ENCODE measurements around the gene CHTF8. TPM values are rescaled to one million over a fixed set of nuclear protein-coding genes. Genes with fewer than 3 reads are reported as not detected.

CHTF8 gene
- polyA plus RNA-seq, 1 of the 3 experiments (the other 2 are of a cell fraction), result 83.0 TPM

DNA sequence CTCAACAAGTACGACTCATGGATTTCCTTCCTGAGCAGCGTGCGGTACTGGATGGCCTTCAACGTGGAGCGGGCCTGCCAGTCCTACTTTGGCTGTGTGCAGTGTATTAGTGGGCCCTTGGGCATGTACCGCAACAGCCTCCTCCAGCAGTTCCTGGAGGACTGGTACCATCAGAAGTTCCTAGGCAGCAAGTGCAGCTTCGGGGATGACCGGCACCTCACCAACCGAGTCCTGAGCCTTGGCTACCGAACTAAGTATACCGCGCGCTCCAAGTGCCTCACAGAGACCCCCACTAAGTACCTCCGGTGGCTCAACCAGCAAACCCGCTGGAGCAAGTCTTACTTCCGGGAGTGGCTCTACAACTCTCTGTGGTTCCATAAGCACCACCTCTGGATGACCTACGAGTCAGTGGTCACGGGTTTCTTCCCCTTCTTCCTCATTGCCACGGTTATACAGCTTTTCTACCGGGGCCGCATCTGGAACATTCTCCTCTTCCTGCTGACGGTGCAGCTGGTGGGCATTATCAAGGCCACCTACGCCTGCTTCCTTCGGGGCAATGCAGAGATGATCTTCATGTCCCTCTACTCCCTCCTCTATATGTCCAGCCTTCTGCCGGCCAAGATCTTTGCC is 17.9 kb downstream of the CHTF8 start:
- H3K9me2 ChIP-seq, result no peaks in the 10 kb centered on the region
- no peaks in the 10 kb centered on the region for H3K79me2 ChIP-seq (ENCODE audit: insufficient read depth)
- no peak overlapping the region for H3K27ac ChIP-seq (ENCODE audit: low read depth in 2 of 2, low read length in 1 of 2)
- peaks cover 3% of the 10 kb centered on the region for H3F3A ChIP-seq (replicated peaks; ENCODE audit: insufficient read depth)
- ChIA-PET CTCF (interaction anchor here (0.7 to 7.3 kb wide), 4 partner anchors 10 to 270 kb away, joined by 3 to 62 read pairs (median 23); no protein-coding TSS in a partner anchor), POLR2A (interaction anchor here (1.4 kb wide), 1 partner anchor 18 kb away, joined by 3 read pairs; the partner anchor contains the start of genes CHTF8 and UTP4)
- H4K20me1 ChIP-seq (ENCODE audit: insufficient read depth), result peaks cover 13% of the 10 kb centered on the region; the same call in 1 of the 2 replicates
- peaks cover 19 to 74% of the 10 kb centered on the region in 2 experiments for H3K36me3 ChIP-seq (replicated peaks in 1 of 2; ENCODE audit: control insufficient read depth in 1 of 2, insufficient read depth in 2 of 2, low read length in 1 of 2)
- no peaks in the 10 kb centered on the region for H3K9me3 ChIP-seq
- no peak overlapping the region for H3K4me2 ChIP-seq
- H3K27me3 ChIP-seq (ENCODE audit: insufficient read depth), result no peaks in the 10 kb centered on the region
- TF ChIP-seq RCOR1 (IDR thresholded peaks at IDR 0.05; ENCODE audit: low read length), result no peak
- TF ChIP-seq RFX5 (IDR thresholded peaks at IDR 0.05; ENCODE audit: low read length), result no peak
- no peak for TF ChIP-seq FOSL2 (IDR thresholded peaks at IDR 0.05; ENCODE audit: borderline replicate concordance, low read depth)
- TF ChIP-seq SIN3A (IDR thresholded peaks at IDR 0.05; ENCODE audit: borderline replicate concordance, low read depth, low read length), result no peak
- no peak for TF ChIP-seq NRF1 (IDR thresholded peaks at IDR 0.05; ENCODE audit: low read depth, low read length)
- TF ChIP-seq, protein P1, sequence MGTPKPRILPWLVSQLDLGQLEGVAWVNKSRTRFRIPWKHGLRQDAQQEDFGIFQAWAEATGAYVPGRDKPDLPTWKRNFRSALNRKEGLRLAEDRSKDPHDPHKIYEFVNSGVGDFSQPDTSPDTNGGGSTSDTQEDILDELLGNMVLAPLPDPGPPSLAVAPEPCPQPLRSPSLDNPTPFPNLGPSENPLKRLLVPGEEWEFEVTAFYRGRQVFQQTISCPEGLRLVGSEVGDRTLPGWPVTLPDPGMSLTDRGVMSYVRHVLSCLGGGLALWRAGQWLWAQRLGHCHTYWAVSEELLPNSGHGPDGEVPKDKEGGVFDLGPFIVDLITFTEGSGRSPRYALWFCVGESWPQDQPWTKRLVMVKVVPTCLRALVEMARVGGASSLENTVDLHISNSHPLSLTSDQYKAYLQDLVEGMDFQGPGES (IDR thresholded peaks at IDR 0.05; ENCODE audit: low read depth, low read length), result no peak
- TF ChIP-seq ELF1 (IDR thresholded peaks at IDR 0.05), result no peak
- TF ChIP-seq FOXJ3 (CRISPR knock-in tag; IDR thresholded peaks at IDR 0.05), result no peak
- no peak for TF ChIP-seq MXI1 (IDR thresholded peaks at IDR 0.05; ENCODE audit: low read depth, low read length)
- TF ChIP-seq RXRA (IDR thresholded peaks at IDR 0.05; ENCODE audit: borderline replicate concordance, low read depth), result no peak
- TF ChIP-seq TEAD4 (IDR thresholded peaks at IDR 0.05; ENCODE audit: borderline replicate concordance, insufficient read depth), result no peak
- TF ChIP-seq EZH2phosphoT487 (IDR thresholded peaks at IDR 0.05; ENCODE audit: borderline replicate concordance, low read depth), result no peak
- TF ChIP-seq GATA2 (CRISPR knock-in tag; IDR thresholded peaks at IDR 0.05), result no peak
- TF ChIP-seq, protein P2, sequence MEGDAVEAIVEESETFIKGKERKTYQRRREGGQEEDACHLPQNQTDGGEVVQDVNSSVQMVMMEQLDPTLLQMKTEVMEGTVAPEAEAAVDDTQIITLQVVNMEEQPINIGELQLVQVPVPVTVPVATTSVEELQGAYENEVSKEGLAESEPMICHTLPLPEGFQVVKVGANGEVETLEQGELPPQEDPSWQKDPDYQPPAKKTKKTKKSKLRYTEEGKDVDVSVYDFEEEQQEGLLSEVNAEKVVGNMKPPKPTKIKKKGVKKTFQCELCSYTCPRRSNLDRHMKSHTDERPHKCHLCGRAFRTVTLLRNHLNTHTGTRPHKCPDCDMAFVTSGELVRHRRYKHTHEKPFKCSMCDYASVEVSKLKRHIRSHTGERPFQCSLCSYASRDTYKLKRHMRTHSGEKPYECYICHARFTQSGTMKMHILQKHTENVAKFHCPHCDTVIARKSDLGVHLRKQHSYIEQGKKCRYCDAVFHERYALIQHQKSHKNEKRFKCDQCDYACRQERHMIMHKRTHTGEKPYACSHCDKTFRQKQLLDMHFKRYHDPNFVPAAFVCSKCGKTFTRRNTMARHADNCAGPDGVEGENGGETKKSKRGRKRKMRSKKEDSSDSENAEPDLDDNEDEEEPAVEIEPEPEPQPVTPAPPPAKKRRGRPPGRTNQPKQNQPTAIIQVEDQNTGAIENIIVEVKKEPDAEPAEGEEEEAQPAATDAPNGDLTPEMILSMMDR (IDR thresholded peaks at IDR 0.05), result no peak
- TF ChIP-seq, protein P3, sequence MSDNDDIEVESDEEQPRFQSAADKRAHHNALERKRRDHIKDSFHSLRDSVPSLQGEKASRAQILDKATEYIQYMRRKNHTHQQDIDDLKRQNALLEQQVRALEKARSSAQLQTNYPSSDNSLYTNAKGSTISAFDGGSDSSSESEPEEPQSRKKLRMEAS (IDR thresholded peaks at IDR 0.05; ENCODE audit: low read depth), result no peak
- TF ChIP-seq, protein P4, sequence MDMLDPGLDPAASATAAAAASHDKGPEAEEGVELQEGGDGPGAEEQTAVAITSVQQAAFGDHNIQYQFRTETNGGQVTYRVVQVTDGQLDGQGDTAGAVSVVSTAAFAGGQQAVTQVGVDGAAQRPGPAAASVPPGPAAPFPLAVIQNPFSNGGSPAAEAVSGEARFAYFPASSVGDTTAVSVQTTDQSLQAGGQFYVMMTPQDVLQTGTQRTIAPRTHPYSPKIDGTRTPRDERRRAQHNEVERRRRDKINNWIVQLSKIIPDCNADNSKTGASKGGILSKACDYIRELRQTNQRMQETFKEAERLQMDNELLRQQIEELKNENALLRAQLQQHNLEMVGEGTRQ (IDR thresholded peaks at IDR 0.05; ENCODE audit: borderline replicate concordance, low read depth, low read length), result no peak
- no peak overlapping the region for H2AFZ ChIP-seq (ENCODE audit: low read depth)
- 95% methylated on average over 25 of the region's 25 CpGs for WGBS (ENCODE audit: low lambda C conversion rate)
- no peak overlapping the region for H3K4me3 ChIP-seq (ENCODE audit: low read depth in 2 of 2, low read length in 1 of 2)
- H3K9ac ChIP-seq, result no peak overlapping the region
- no peak for DNase-seq
- H3K4me1 ChIP-seq (ENCODE audit: control insufficient read depth in 1 of 2, insufficient read depth in 2 of 2, low read depth in 1 of 2, low read length in 1 of 2), result no peaks in the 10 kb centered on the region; a peak in 1 of 4 replicates

Data from SK-N-SH (cell line).